Measurements from ENCODE around the gene KRTAP10-2. TPM values are rescaled to one million over a fixed set of nuclear protein-coding genes. Genes with fewer than 3 reads are reported as not detected.

Gene KRTAP10-2
- total and polyA plus RNA-seq, 2 donors from 2014 or later = not detected

- no peak for TF ChIP-seq CTCF (IDR thresholded peaks at IDR 0.05; ENCODE audit: borderline replicate concordance, extremely low read depth, insufficient read depth)
- DNase-seq = peak in 2 of 5 donors; percentile 27 to 74
- Histone ChIP-seq H3K4me3 (ENCODE audit: low read length in 3 of 3) (no peak overlapping the region), H3K9me3 (ENCODE audit: control insufficient read depth in 2 of 3, insufficient read depth in 1 of 3, low read length in 3 of 3) (no peaks in the 10 kb centered on the region), H3K36me3 (ENCODE audit: control insufficient read depth in 2 of 3, insufficient read depth in 3 of 3, low read length in 3 of 3) (peaks cover 0 to 2% (median 0%) of the 10 kb centered on the region in 3 donors), H3K27ac (ENCODE audit: low read depth in 2 of 2, low read length in 2 of 2) (no peak overlapping the region), H3K9ac (ENCODE audit: low read length in 3 of 3) (no peak overlapping the region), H3K4me1 (ENCODE audit: control insufficient read depth in 2 of 3, insufficient read depth in 2 of 3, low read depth in 1 of 3, low read length in 3 of 3) (peaks cover 0 to 6% (median 0%) of the 10 kb centered on the region in 3 donors), H3K27me3 (ENCODE audit: control insufficient read depth, insufficient read depth, low read length) (no peaks in the 10 kb centered on the region)
- no peak for FAIRE-seq
- intact Hi-C loops (cut with DNase I) = no loop called here
Measured at GRCh38 chr21:44513389-44514217, 37.7 kb downstream of the KRTAP10-2 start.

- Histone ChIP-seq H3K27me3 (ENCODE audit: control insufficient read depth, insufficient read depth, low read length) (no peaks in the 10 kb centered on the region), H3K27ac (ENCODE audit: low read depth in 2 of 2, low read length in 2 of 2) (no peak overlapping the region), H3K36me3 (ENCODE audit: control insufficient read depth in 2 of 3, insufficient read depth in 3 of 3, low read length in 3 of 3) (peaks cover 0 to 2% (median 0%) of the 10 kb centered on the region in 3 donors), H3K4me1 (ENCODE audit: control insufficient read depth in 2 of 3, insufficient read depth in 2 of 3, low read depth in 1 of 3, low read length in 3 of 3) (peaks cover 0 to 6% (median 0%) of the 10 kb centered on the region in 3 donors), H3K9ac (ENCODE audit: low read length in 3 of 3) (no peak overlapping the region), H3K9me3 (ENCODE audit: control insufficient read depth in 2 of 3, insufficient read depth in 1 of 3, low read length in 3 of 3) (no peaks in the 10 kb centered on the region), H3K4me3 (ENCODE audit: low read length in 3 of 3) (no peak overlapping the region)
- intact Hi-C loops (cut with DNase I) = no loop called here
- TF ChIP-seq CTCF (IDR thresholded peaks at IDR 0.05; ENCODE audit: borderline replicate concordance, extremely low read depth, insufficient read depth) = no peak
- no peak for FAIRE-seq
- DNase-seq = peak in 1 of 5 donors; percentile 60
Measured at GRCh38 chr21:44512496-44513388, 38.6 kb downstream of the KRTAP10-2 start.

DNA sequence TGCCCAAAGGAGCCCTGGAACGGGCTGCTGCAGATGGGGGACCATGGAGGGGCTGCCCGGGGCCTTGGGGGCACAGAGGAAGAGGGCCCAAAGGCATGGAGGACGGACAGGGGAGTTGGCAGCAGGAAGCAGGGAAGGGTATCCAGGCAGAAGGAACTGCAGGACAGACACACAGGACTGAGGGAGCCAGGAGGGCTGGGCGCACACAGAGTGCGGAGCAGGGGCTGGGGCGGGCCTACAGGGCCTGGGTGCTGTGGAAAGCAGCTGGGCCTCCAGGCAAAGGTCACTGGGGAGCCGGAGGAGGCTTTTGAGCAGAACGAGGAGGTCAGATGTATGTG is 39.4 kb downstream of the KRTAP10-2 start:
- FAIRE-seq = no peak
- peak in 1 of 5 donors; percentile 56 for DNase-seq
- intact Hi-C loops (cut with DNase I) = no loop called here

More for the DNA sequence above, 39.4 kb downstream of the KRTAP10-2 start:
- no peak overlapping the region for H3K4me3 ChIP-seq (ENCODE audit: low read length in 3 of 3)
- H3K27ac ChIP-seq (ENCODE audit: low read depth in 2 of 2, low read length in 2 of 2) = no peak overlapping the region
- no peak for TF ChIP-seq CTCF (IDR thresholded peaks at IDR 0.05; ENCODE audit: borderline replicate concordance, extremely low read depth, insufficient read depth)
- no peaks in the 10 kb centered on the region for H3K9me3 ChIP-seq (ENCODE audit: control insufficient read depth in 2 of 3, insufficient read depth in 1 of 3, low read length in 3 of 3)
- H3K9ac ChIP-seq (ENCODE audit: low read length in 3 of 3) = no peak overlapping the region
- peaks cover 0 to 6% (median 0%) of the 10 kb centered on the region in 3 donors for H3K4me1 ChIP-seq (ENCODE audit: control insufficient read depth in 2 of 3, insufficient read depth in 2 of 3, low read depth in 1 of 3, low read length in 3 of 3)
- H3K27me3 ChIP-seq (ENCODE audit: control insufficient read depth, insufficient read depth, low read length) = no peaks in the 10 kb centered on the region
- peaks cover 0 to 2% (median 0%) of the 10 kb centered on the region in 3 donors for H3K36me3 ChIP-seq (ENCODE audit: control insufficient read depth in 2 of 3, insufficient read depth in 3 of 3, low read length in 3 of 3)
